ENCODE measurements around the gene FEM1A. TPM values are rescaled to one million over a fixed set of nuclear protein-coding genes. Genes with fewer than 3 reads are reported as not detected.

The FEM1A gene
- total and polyA plus RNA-seq, 2 of the 13 experiments (the other 11 are each of a cell fraction or from before 2014, with no cell fraction given): 3.2 to 10.8 TPM

GRCh38 chr19:4768934-4769777, 22.4 kb upstream of the FEM1A start (continued):
- TF ChIP-seq, protein P1, sequence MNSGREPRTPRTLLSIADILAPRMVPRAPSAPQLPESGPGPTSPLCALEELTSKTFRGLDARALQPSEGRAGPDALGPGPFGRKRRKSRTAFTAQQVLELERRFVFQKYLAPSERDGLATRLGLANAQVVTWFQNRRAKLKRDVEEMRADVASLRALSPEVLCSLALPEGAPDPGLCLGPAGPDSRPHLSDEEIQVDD (CRISPR knock-in tag; IDR thresholded peaks at IDR 0.05; ENCODE audit: borderline replicate concordance): peak; percentile 100
- TF ChIP-seq FLYWCH1 (CRISPR knock-in tag; IDR thresholded peaks at IDR 0.05) (peak; percentile 100), ZNF720 (CRISPR knock-in tag; IDR thresholded peaks at IDR 0.05) (peak; percentile 100), ZNF713 (CRISPR knock-in tag; IDR thresholded peaks at IDR 0.05) (peak; percentile 99; the same call in 1 of the 2 replicates), ZFP41 (CRISPR knock-in tag; IDR thresholded peaks at IDR 0.05; ENCODE audit: borderline replicate concordance) (peak; percentile 100), SRY (CRISPR knock-in tag; IDR thresholded peaks at IDR 0.05) (peak; percentile 100), PHF20 (CRISPR knock-in tag; IDR thresholded peaks at IDR 0.05) (peak; percentile 93), ZNF382 (CRISPR knock-in tag; IDR thresholded peaks at IDR 0.05; ENCODE audit: borderline replicate concordance) (peak; percentile 96; the same call in 1 of the 2 replicates), PREB (CRISPR knock-in tag; IDR thresholded peaks at IDR 0.05) (peak; percentile 100), KLF15 (CRISPR knock-in tag; IDR thresholded peaks at IDR 0.05; ENCODE audit: borderline replicate concordance) (peak; percentile 100), ZNF747 (CRISPR knock-in tag; IDR thresholded peaks at IDR 0.05; ENCODE audit: borderline replicate concordance) (peak; percentile 100), HOXA5 (CRISPR knock-in tag; IDR thresholded peaks at IDR 0.05) (peak; percentile 100), ZNF557 (CRISPR knock-in tag; IDR thresholded peaks at IDR 0.05) (peak; percentile 100), YEATS4 (CRISPR knock-in tag; IDR thresholded peaks at IDR 0.05; ENCODE audit: borderline replicate concordance) (peak; percentile 98), ATF7 (IDR thresholded peaks at IDR 0.05) (no peak), ATF7 (CRISPR knock-in tag; IDR thresholded peaks at IDR 0.05) (peak; percentile 95), IRX3 (CRISPR knock-in tag; IDR thresholded peaks at IDR 0.05; ENCODE audit: borderline replicate concordance, low read depth) (peak; percentile 100), ZNF367 (CRISPR knock-in tag; IDR thresholded peaks at IDR 0.05; ENCODE audit: borderline replicate concordance) (peak; percentile 100), ZSCAN31 (CRISPR knock-in tag; IDR thresholded peaks at IDR 0.05; ENCODE audit: low read depth) (peak; percentile 100), EHMT2 (IDR thresholded peaks at IDR 0.05; ENCODE audit: borderline replicate concordance, low read depth, low read length) (peak; percentile 100), WIZ (CRISPR knock-in tag; IDR thresholded peaks at IDR 0.05) (peak; percentile 100), ZNF510 (CRISPR knock-in tag; IDR thresholded peaks at IDR 0.05; ENCODE audit: low read depth) (peak; percentile 100), SMARCC2 (IDR thresholded peaks at IDR 0.05) (0 out of 2 replicates have a peak, but pooled peaks have one; percentile 60)
- TF ChIP-seq, protein P2, sequence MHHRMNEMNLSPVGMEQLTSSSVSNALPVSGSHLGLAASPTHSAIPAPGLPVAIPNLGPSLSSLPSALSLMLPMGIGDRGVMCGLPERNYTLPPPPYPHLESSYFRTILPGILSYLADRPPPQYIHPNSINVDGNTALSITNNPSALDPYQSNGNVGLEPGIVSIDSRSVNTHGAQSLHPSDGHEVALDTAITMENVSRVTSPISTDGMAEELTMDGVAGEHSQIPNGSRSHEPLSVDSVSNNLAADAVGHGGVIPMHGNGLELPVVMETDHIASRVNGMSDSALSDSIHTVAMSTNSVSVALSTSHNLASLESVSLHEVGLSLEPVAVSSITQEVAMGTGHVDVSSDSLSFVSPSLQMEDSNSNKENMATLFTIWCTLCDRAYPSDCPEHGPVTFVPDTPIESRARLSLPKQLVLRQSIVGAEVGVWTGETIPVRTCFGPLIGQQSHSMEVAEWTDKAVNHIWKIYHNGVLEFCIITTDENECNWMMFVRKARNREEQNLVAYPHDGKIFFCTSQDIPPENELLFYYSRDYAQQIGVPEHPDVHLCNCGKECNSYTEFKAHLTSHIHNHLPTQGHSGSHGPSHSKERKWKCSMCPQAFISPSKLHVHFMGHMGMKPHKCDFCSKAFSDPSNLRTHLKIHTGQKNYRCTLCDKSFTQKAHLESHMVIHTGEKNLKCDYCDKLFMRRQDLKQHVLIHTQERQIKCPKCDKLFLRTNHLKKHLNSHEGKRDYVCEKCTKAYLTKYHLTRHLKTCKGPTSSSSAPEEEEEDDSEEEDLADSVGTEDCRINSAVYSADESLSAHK (CRISPR knock-in tag; IDR thresholded peaks at IDR 0.05; ENCODE audit: borderline replicate concordance): peak; percentile 99
- TF ChIP-seq, protein P3, sequence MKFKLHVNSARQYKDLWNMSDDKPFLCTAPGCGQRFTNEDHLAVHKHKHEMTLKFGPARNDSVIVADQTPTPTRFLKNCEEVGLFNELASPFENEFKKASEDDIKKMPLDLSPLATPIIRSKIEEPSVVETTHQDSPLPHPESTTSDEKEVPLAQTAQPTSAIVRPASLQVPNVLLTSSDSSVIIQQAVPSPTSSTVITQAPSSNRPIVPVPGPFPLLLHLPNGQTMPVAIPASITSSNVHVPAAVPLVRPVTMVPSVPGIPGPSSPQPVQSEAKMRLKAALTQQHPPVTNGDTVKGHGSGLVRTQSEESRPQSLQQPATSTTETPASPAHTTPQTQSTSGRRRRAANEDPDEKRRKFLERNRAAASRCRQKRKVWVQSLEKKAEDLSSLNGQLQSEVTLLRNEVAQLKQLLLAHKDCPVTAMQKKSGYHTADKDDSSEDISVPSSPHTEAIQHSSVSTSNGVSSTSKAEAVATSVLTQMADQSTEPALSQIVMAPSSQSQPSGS (CRISPR knock-in tag; IDR thresholded peaks at IDR 0.05): peak; percentile 100
